ENCODE results near the gene PTPN14. TPM values are rescaled to one million over a fixed set of nuclear protein-coding genes. Genes with fewer than 3 reads are reported as not detected.
"Not testable (repeated sequence)": the region's sequence is repeated elsewhere in the genome, so short reads cannot be mapped to it uniquely, and the experiment has no call there.

Gene PTPN14
- total RNA-seq, result 1 to 10 TPM; 1.6 to 4.6 (median 2.1) TPM
- long read RNA-seq, partial matches to known transcripts, result 0 of 1 reads
- long read RNA-seq, other reads (novel, unspliced or antisense), result 1 of 1 reads

DNA sequence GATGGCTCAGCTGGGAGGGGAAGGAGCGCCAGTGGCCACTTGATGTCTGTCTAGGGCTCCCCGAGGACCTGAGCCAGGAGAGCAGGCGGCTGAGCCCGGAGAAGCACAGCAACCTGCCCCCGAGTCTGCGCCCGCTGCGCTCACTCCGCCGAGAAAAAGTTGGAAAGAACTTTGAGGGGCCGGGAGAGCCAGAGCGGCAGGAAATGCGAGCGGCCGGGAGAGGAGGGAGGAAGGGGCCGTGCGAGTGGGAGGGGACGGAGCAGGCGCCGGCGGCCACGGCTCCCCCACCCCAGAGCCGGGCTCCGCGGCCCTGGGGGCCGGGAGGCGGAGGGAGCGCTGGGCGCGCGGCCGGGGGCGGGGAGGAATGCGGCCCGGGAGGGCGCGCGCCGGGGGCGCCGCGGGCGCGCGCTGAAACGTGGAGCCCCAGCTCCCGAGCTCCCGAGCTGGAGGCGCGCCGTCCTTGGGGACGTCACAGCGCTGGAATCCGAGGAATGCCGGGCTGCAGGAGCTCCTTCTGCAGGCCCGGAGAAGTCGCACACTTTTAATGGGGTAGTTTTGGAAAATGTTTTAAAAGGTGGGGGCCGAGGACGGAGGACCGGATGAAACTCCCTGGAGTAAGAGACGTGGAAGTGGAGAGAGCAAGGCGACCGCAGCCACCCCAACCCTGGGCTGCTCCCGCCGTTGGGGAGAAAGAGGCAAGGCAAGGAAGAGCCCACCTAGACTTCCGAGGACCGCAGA is at the start of gene PTPN14:
PTPN14 (minus strand) TSS at position 167 of the 738 bp plus-strand sequence. CDS start 86,799 bp downstream, outside the sequence.
- H3K4me3 ChIP-seq, result peak within 1 kb of the TSS; percentile 51 to 72 (median 53)
- H3K36me3 ChIP-seq, result no peaks in the 10 kb centered on the region
- H3K9me3 ChIP-seq, result no peaks in the 10 kb centered on the region
- WGBS (ENCODE audit: insufficient coverage, low coverage, low lambda C conversion rate, missing lambda C conversion rate), result 2% methylated on average over 19 of the region's 67 CpGs
- ATAC-seq (peak; percentile 81 to 91 (median 87)), DNase-seq (peak; percentile 64 to 84 (median 76))
- H3K4me1 ChIP-seq, result no peaks in the 10 kb centered on the region
- no peaks in the 10 kb centered on the region for H3K27me3 ChIP-seq
- peak; percentile 66 for TF ChIP-seq POLR2A (IDR thresholded peaks at IDR 0.05)
- TF ChIP-seq, protein P1, sequence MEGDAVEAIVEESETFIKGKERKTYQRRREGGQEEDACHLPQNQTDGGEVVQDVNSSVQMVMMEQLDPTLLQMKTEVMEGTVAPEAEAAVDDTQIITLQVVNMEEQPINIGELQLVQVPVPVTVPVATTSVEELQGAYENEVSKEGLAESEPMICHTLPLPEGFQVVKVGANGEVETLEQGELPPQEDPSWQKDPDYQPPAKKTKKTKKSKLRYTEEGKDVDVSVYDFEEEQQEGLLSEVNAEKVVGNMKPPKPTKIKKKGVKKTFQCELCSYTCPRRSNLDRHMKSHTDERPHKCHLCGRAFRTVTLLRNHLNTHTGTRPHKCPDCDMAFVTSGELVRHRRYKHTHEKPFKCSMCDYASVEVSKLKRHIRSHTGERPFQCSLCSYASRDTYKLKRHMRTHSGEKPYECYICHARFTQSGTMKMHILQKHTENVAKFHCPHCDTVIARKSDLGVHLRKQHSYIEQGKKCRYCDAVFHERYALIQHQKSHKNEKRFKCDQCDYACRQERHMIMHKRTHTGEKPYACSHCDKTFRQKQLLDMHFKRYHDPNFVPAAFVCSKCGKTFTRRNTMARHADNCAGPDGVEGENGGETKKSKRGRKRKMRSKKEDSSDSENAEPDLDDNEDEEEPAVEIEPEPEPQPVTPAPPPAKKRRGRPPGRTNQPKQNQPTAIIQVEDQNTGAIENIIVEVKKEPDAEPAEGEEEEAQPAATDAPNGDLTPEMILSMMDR (IDR thresholded peaks at IDR 0.05), result peak in 2 of 4 donors; percentile 9 to 21
- intact Hi-C loops (cut with DNase I), result no loop called here
- peak within 1 kb of the TSS; percentile 83 to 97 (median 90) for H3K27ac ChIP-seq

DNA sequence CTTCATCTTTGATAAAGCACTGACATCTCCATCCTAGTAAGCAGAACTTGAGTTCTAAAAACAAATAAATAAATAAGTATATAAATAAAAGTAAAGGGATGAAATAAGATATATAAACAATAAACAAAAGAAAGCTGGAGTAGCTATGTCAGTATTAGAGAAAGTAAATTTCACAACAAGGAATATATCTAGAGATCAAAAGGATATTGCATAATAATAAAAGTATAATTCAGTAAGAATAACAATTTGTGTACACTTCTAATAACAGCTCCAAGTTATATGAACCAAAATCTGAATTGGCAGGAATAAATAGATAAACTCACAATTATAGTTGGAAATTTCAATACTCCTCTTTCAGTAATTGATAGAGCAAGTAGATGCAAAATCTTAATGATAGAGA is 41.8 kb upstream of the PTPN14 start:
- no peaks in the 10 kb centered on the region for H3K36me3 ChIP-seq
- H3K27me3 ChIP-seq, result no peaks in the 10 kb centered on the region
- no peaks in the 10 kb centered on the region for H3K4me1 ChIP-seq
- no peaks in the 10 kb centered on the region for H3K9me3 ChIP-seq
- TF ChIP-seq, protein P1 (IDR thresholded peaks at IDR 0.05), result no peak
- intact Hi-C loops (cut with DNase I), result no loop called here
- no peak overlapping the region for H3K4me3 ChIP-seq
- no peak overlapping the region for H3K27ac ChIP-seq
- ATAC-seq (no peak), DNase-seq (no peak)

DNA sequence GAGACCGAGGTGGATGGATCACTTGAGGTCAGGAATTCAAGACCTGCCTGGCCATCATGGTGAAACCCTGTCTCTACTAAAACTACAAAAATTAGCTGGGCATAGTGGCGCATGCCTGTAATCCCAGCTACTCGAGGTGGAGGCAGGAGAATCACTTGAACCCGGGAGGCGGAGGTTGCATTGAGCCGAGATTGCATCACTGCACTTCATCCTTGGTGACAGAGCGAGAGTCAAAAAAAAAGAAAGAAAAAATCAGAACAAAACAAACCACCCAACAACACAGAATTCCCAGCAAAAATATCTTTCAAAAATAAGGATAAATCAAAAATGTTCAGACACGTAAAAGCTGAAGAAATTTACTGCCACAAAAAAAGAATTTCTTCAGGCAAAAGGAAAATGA is 40.5 kb upstream of the PTPN14 start:
- H3K9me3 ChIP-seq; intact Hi-C loops (cut with DNase I); H3K4me1 ChIP-seq; H3K36me3 ChIP-seq; H3K27me3 ChIP-seq; DNase-seq; H3K4me3 ChIP-seq; ATAC-seq; H3K27ac ChIP-seq: not testable (repeated sequence)
- WGBS (ENCODE audit: insufficient coverage, low coverage, low lambda C conversion rate, missing lambda C conversion rate), result 82% methylated on average over 8 of the region's 8 CpGs

DNA sequence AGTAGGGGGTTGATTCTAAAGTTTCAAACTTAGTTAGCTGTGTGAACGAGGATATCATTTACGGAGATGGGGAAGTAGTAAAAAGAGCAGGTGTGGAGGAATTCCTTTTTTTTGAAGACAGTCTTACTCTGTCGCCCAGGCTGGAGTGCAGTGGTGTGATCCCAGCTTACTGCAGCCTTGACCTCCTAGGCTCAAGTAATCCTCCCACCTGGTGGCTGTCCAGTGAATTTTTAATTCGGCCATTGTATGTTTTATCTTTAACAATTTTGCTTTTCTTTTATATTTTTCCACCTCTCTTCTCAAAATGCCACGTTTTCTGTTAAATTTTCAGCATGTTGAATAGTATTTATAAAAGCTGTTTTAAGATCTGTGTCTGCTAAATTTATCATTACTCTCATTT is 39.3 kb upstream of the PTPN14 start:
- DNase-seq (no peak), ATAC-seq (no peak)
- Histone ChIP-seq H3K4me3 (no peak overlapping the region), H3K27me3 (no peaks in the 10 kb centered on the region), H3K36me3 (no peaks in the 10 kb centered on the region), H3K27ac (no peak overlapping the region), H3K4me1 (no peaks in the 10 kb centered on the region), H3K9me3 (no peaks in the 10 kb centered on the region)
- intact Hi-C loops (cut with DNase I), result no loop called here
- 51% methylated on average over 5 of the region's 5 CpGs for WGBS (ENCODE audit: insufficient coverage, low coverage, low lambda C conversion rate, missing lambda C conversion rate)
- TF ChIP-seq POLR2A (IDR thresholded peaks at IDR 0.05), result no peak
- TF ChIP-seq, protein P1 (IDR thresholded peaks at IDR 0.05), result no peak

DNA sequence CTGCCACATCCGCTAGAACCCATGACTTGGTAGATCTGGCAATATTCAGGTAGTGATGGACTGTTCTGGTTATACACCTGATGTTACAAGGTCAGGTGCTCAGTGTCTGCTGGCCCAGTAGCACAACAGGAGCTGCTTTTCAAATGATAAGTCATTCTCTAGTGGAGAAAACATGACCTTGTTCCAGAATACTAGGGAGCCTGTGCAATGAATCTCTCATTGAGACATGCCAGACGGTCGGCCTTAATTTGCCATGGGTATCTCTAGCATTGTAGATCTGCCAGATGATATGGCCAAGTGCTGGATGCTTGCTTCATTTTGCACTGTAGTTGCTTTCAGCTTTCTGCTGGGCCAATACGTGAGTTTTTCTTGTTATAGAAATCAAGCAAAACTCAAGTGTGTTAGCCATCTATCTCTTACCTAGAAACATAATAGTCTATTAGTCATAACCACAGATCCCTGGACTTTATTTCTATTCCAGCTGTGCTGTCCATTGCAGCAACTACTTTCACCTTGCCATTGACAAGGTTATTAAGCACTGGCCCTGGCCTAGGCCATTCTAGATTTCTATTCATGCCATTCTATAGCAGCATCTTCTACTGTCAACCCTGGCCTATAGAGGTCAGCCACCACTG is 37.7 kb upstream of the PTPN14 start:
- TF ChIP-seq, protein P1 (IDR thresholded peaks at IDR 0.05), result no peak
- no peak for TF ChIP-seq POLR2A (IDR thresholded peaks at IDR 0.05)
- no peak overlapping the region for H3K4me3 ChIP-seq
- 89% methylated on average over 1 of the region's 4 CpGs for WGBS (ENCODE audit: insufficient coverage, low coverage, low lambda C conversion rate, missing lambda C conversion rate)
- H3K9me3 ChIP-seq, result no peaks in the 10 kb centered on the region
- ATAC-seq (no peak), DNase-seq (no peak)
- intact Hi-C loops (cut with DNase I), result no loop called here
- H3K4me1 ChIP-seq, result no peaks in the 10 kb centered on the region
- H3K27ac ChIP-seq, result no peak overlapping the region
- no peaks in the 10 kb centered on the region for H3K36me3 ChIP-seq
- H3K27me3 ChIP-seq, result no peaks in the 10 kb centered on the region
